Measurements from ENCODE around the gene SIRT2. TPM values are rescaled to one million over a fixed set of nuclear protein-coding genes. Genes with fewer than 3 reads are reported as not detected.

SIRT2 gene
- total RNA-seq, 4 donors from 2014 or later: 108 to 154 (median 129) TPM

DNA sequence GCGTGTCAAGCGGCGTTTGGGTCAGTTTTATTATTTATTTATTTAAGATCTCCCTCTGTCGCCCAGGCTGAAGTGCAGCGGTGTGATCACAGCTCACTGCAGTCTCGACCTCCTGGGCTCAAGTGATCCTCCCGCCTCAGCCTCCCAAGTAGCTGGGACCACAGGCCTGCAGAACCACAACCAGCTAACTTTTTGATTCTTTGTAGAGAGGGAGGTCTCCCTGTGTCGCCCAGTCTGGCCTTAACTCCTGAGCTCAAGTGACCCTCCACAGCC lies 32.0 kb upstream of the SIRT2 start:
- DNase-seq (ENCODE audit: low spot score in 2 of 2): no peak
- peaks cover 0 to 9% (median 0%) of the 10 kb centered on the region in 4 donors for H3K9me3 ChIP-seq
- peak overlapping the region in 3 of 4 donors; percentile 78 to 88 (median 86) for H3K27ac ChIP-seq
- H3K4me3 ChIP-seq: peak overlapping the region; percentile 48 to 91 (median 76)
- TF ChIP-seq EP300 (IDR thresholded peaks at IDR 0.05) (no peak), POLR2A (IDR thresholded peaks at IDR 0.05) (no peak)
- TF ChIP-seq, protein P1, sequence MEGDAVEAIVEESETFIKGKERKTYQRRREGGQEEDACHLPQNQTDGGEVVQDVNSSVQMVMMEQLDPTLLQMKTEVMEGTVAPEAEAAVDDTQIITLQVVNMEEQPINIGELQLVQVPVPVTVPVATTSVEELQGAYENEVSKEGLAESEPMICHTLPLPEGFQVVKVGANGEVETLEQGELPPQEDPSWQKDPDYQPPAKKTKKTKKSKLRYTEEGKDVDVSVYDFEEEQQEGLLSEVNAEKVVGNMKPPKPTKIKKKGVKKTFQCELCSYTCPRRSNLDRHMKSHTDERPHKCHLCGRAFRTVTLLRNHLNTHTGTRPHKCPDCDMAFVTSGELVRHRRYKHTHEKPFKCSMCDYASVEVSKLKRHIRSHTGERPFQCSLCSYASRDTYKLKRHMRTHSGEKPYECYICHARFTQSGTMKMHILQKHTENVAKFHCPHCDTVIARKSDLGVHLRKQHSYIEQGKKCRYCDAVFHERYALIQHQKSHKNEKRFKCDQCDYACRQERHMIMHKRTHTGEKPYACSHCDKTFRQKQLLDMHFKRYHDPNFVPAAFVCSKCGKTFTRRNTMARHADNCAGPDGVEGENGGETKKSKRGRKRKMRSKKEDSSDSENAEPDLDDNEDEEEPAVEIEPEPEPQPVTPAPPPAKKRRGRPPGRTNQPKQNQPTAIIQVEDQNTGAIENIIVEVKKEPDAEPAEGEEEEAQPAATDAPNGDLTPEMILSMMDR (IDR thresholded peaks at IDR 0.05): no peak
- H3K36me3 ChIP-seq: peaks cover 0 to 54% (median 0%) of the 10 kb centered on the region in 3 donors
- peaks cover 0 to 29% (median 14%) of the 10 kb centered on the region in 4 donors for H3K4me1 ChIP-seq
- 31 to 33% methylated on average over 8 of the region's 8 CpGs for WGBS, 2 donors
- no peaks in the 10 kb centered on the region for H3K27me3 ChIP-seq

DNA sequence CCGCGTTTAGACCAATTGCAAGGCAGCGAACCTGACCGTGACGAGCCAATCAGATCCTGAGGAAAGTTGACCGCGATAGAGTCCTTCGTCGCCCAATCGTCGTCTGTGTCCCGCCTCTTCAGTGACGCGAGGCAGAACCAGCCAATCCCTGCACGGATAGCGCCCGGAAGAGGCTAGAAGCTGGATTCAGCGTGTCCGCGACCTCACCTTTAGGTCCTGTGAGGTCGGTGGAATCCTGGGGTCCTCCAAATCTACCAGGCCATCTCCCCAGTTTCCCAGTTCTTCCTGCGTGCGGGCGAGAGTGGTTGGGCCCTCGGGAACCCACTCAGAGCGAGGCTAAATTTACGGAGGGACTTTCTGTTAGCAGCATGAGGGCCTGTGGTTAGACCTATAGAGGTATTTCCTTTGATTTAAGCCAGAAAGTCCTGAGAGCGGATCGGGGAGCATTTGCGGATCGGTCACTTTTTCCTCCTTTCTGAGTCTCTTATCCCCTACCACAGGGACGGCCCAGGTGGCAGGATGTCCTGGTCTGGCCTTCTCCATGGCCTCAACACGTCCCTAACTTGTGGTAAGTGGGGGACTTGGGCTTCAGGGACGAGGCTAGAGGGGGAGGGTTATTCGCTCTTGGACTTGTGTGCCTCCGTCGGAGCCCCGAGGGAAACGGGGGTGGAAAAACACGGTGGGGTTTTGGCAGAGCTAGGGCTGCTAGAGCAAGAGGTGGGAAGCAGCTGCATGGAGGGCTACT lies 31.5 kb upstream of the SIRT2 start, which contains the start of gene MRPS12:
Gene MRPS12, plus strand, starts transcription at position 169 of the 745 bp plus-strand sequence. Its CDS starts 351 bp downstream, at position 520.
- H3K27ac ChIP-seq: peak within 1 kb of the TSS; percentile 77 to 88 (median 82)
- DNase-seq (ENCODE audit: low spot score in 2 of 2): peak; percentile 97 to 99
- TF ChIP-seq POLR2A (IDR thresholded peaks at IDR 0.05) (peak in 1 of 2 donors; percentile 35), EP300 (IDR thresholded peaks at IDR 0.05) (peak in 1 of 2 donors; percentile 35)
- TF ChIP-seq, protein P1 (IDR thresholded peaks at IDR 0.05): no peak
- H3K36me3 ChIP-seq: peaks cover 0 to 54% (median 0%) of the 10 kb centered on the region in 3 donors
- 0 to 1% methylated on average over 26 to 40 of the region's 40 CpGs for WGBS, 2 donors
- H3K9me3 ChIP-seq: peaks cover 0 to 9% (median 0%) of the 10 kb centered on the region in 4 donors
- peaks cover 0 to 29% (median 14%) of the 10 kb centered on the region in 4 donors for H3K4me1 ChIP-seq
- H3K27me3 ChIP-seq: no peaks in the 10 kb centered on the region
- peak within 1 kb of the TSS; percentile 48 to 91 (median 76) for H3K4me3 ChIP-seq

DNA sequence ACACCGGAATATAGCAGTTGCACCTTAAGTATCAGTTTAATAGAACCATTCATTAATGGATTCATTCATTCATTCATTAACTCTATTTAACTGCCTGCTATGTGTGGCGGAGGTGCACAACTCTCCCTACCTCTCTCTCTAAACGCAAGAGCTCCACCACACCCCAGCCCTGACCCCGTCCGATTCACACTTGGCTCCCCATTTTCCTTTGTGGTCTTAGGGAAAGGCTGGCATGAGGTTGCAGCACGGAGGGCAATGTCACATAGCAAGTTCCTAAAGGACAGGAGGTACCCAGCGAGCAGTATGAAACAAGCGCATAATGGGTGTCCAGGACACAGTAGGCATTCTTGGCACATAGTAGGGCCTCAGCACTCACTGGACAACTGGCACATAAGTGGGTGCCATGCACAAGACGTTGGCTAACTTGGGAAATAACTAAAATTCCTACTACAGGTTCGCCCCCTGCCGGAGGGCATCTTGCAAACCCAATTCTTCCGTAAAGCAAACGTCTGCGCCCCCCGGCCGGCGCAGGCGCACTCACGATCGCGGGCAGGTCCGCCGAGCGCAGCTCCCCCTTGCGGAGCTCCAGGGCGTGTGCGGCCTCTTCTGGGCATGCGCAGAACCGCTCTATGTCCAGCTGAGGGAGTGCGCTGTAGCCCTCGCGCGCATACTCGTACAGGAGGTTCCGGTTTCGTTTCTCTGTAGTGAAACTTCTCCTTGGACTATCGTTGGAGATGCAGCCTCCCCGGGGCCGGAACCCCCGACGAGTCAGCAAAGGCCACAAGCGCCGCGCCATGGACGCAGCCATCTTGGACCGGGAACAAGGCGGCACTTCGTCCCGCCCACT lies 30.7 kb upstream of the SIRT2 start, which contains the start of gene SARS2:
Gene SARS2, minus strand, starts transcription at position 835 of the 847 bp plus-strand sequence. Its CDS starts 27 bp downstream, at position 808.
- H3K27ac ChIP-seq: peak within 1 kb of the TSS; percentile 77 to 88 (median 82)
- H3K27me3 ChIP-seq: no peaks in the 10 kb centered on the region
- H3K9me3 ChIP-seq: peaks cover 0 to 6% (median 0%) of the 10 kb centered on the region in 4 donors
- peak within 1 kb of the TSS; percentile 48 to 91 (median 76) for H3K4me3 ChIP-seq
- 3 to 5% methylated on average over 29 to 49 of the region's 49 CpGs for WGBS, 2 donors
- H3K4me1 ChIP-seq: peaks cover 0 to 29% (median 14%) of the 10 kb centered on the region in 4 donors
- DNase-seq (ENCODE audit: low spot score in 2 of 2): peak; percentile 78 to 90
- TF ChIP-seq POLR2A (IDR thresholded peaks at IDR 0.05) (peak in 1 of 2 donors; percentile 6), EP300 (IDR thresholded peaks at IDR 0.05) (peak; percentile 83 to 94)
- TF ChIP-seq, protein P1 (IDR thresholded peaks at IDR 0.05): peak; percentile 98 to 100 (median 99)
- peaks cover 0 to 54% (median 0%) of the 10 kb centered on the region in 3 donors for H3K36me3 ChIP-seq

DNA sequence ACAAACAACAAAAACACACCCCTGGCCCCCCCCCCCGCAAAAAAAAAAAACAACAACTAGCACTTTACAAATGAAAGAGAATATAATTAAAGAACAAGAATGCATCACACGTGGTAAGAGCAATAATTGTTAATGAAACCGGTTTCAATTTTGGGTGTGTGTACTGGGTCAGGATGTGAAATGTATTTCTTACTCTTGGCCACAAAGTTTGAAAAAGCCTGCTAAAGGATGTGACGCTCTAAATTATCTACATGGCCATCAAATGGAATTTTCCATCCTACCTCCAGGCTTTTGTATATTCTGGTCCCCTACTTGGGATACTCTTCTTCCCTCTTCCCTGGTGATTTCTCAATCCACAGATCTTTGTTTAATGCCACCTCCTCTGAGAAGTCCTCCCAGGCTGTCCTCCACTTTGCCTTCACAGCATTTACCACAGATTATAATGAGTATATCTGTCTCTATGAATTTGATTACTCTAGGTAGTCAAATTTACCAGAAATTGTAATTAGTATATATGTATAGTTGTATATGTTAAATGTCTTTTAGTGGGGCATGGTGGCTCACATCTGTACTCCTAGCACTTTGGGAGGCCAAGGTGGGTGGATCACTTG lies 29.1 kb upstream of the SIRT2 start:
- H3K4me3 ChIP-seq: no peak overlapping the region
- TF ChIP-seq, protein P1 (IDR thresholded peaks at IDR 0.05): no peak
- TF ChIP-seq POLR2A (IDR thresholded peaks at IDR 0.05) (no peak), EP300 (IDR thresholded peaks at IDR 0.05) (no peak)
- DNase-seq (ENCODE audit: low spot score in 2 of 2): no peak
- no peak overlapping the region for H3K27ac ChIP-seq
- H3K36me3 ChIP-seq: peaks cover 0 to 54% (median 0%) of the 10 kb centered on the region in 3 donors
- H3K9me3 ChIP-seq: no peaks in the 10 kb centered on the region
- H3K27me3 ChIP-seq: no peaks in the 10 kb centered on the region
- H3K4me1 ChIP-seq: peaks cover 0 to 29% (median 14%) of the 10 kb centered on the region in 4 donors
- 84 to 85% methylated on average over 4 of the region's 4 CpGs for WGBS, 2 donors

All from tibial nerve (tissue), 4 donors.